Peyer's patch (tissue), 4 donors: ENCODE results near the gene IPP.

ENCODE experiments used
- CTCF ChIP-seq, 6 experiments: fragments of 450-650 bp in 4 of 6; fragments of 200-600 bp in 2 of 6; sonication (generic) in 1 of 6; IDR thresholded peaks; one replicate each; pipeline ENCODE4 v1.5.1; 2017 to 2019; ENCODE audit warnings: antibody characterized with exemption in 6 of 6, mild to moderate bottlenecking in 3 of 6, moderate library complexity in 1 of 6
- POLR2A ChIP-seq, 2 donors: fragments of 450-650 bp; IDR thresholded peaks; one replicate each; pipeline ENCODE4 v1.5.1; 2017; ENCODE audit warnings: antibody characterized with exemption in 2 of 2, mild to moderate bottlenecking in 2 of 2, moderate library complexity in 2 of 2

- TF ChIP-seq CTCF (IDR thresholded peaks at IDR 0.05) (no peak), POLR2A (IDR thresholded peaks at IDR 0.05) (no peak)
Observed at GRCh38 chr1:45679123-45679522, 71.3 kb downstream of the IPP start.
